ENCODE measurements around the gene CPT2. TPM values are rescaled to one million over a fixed set of nuclear protein-coding genes. Genes with fewer than 3 reads are reported as not detected.
"Not testable (repeated sequence)": the region's sequence is repeated elsewhere in the genome, so short reads cannot be mapped to it uniquely, and the experiment has no call there.

Gene CPT2
- total and polyA plus RNA-seq, 2 of the 4 experiments (the other 2 are of a cell fraction), result 15.8 to 16.0 TPM

DNA sequence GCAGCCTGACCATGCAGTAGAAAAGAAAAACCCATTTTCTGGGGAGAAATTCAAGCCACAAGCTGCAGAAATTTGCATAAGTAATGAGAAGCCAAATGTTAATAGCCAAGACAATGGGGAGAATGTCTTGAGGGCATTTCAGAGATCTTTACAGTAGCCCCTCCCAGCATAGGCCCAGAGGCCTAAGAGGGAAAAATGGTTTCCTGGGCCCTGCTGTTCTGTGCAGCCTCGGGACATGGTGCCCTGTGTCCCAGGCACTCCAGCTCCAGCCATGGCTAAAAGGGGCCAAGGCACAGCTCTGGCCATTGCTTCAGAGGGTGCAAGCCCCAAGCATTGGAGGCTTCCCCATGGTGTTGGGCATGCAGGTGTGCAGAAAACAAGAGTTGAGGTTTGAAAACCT is 8.9 kb downstream of the CPT2 start:
- H3K56ac ChIP-seq (ENCODE audit: extremely low read depth, insufficient read depth, low read length); POLR2A ChIA-PET (ENCODE audit: unreplicated experiment); H3K14ac ChIP-seq (replicated peaks; ENCODE audit: low read depth, low read length); H3K23ac ChIP-seq (ENCODE audit: low read depth, low read length); ATAC-seq (ENCODE audit: low read depth); BruUV-seq (replicated peaks); H3K4ac ChIP-seq (ENCODE audit: low read depth, low read length); H4K5ac ChIP-seq (ENCODE audit: low read depth, low read length); H2BK20ac ChIP-seq (ENCODE audit: low read depth, low read length); intact Hi-C loops (cut with micrococcal nuclease); H3K4me1 ChIP-seq (ENCODE audit: control insufficient read depth, insufficient read depth, low read length); H3K4me3 ChIP-seq (ENCODE audit: insufficient read depth, low read depth, low read length); dilution Hi-C loops (cut with HindIII; ENCODE audit: low sequenced_read_pairs, unreplicated experiment); H3K18ac ChIP-seq (ENCODE audit: low read depth, low read length); H3K27ac ChIP-seq (ENCODE audit: insufficient read depth, low read length); H2BK15ac ChIP-seq (ENCODE audit: low read depth, low read length); H2AK5ac ChIP-seq (ENCODE audit: low read depth, low read length); H2BK120ac ChIP-seq (ENCODE audit: low read depth, low read length); H4K91ac ChIP-seq (ENCODE audit: insufficient read depth, low read depth, low read length); H3K27me3 ChIP-seq (ENCODE audit: control insufficient read depth, insufficient read depth, low read length); DNase-seq; CTCF ChIA-PET; H3K9ac ChIP-seq (ENCODE audit: low read depth, low read length); in situ Hi-C loops (cut with MboI; ENCODE audit: low sequenced_read_pairs); H3K9me1 ChIP-seq (ENCODE audit: insufficient read depth, low read length); H2BK5ac ChIP-seq (ENCODE audit: low read depth, low read length, poor library complexity, severe bottlenecking); H2AFZ ChIP-seq (replicated peaks; ENCODE audit: low read length, poor library complexity); H3K9me3 ChIP-seq (ENCODE audit: control insufficient read depth, insufficient read depth, low read length); H4K20me1 ChIP-seq (ENCODE audit: insufficient read depth, low read length); H3K4me2 ChIP-seq (ENCODE audit: low read depth, low read length); H4K8ac ChIP-seq (ENCODE audit: low read depth in 2 of 2, low read length in 2 of 2); H2AK9ac ChIP-seq (replicated peaks; ENCODE audit: low read depth, low read length, poor library complexity): not testable (repeated sequence)
- H3K79me1 ChIP-seq (ENCODE audit: low read depth in 1 of 2, low read length in 2 of 2), result peaks cover 9 to 12% of the 10 kb centered on the region in 2 experiments
- WGBS, 2 experiments (ENCODE audit: extremely low coverage in 2 of 2, insufficient read length in 1 of 2), result no CpG with 5 or more reads among the region's 1 CpG
- peaks cover 52% of the 10 kb centered on the region for H3K36me3 ChIP-seq (ENCODE audit: control insufficient read depth, insufficient read depth, low read length)

GRCh38 chr1:53206083-53206685 is 9.6 kb downstream of the CPT2 start:
- H2BK120ac ChIP-seq (ENCODE audit: low read depth, low read length); H4K5ac ChIP-seq (ENCODE audit: low read depth, low read length); H3K14ac ChIP-seq (replicated peaks; ENCODE audit: low read depth, low read length); H3K56ac ChIP-seq (ENCODE audit: extremely low read depth, insufficient read depth, low read length); H3K4me3 ChIP-seq (ENCODE audit: insufficient read depth, low read depth, low read length); H3K9ac ChIP-seq (ENCODE audit: low read depth, low read length); intact Hi-C loops (cut with micrococcal nuclease); in situ Hi-C loops (cut with MboI; ENCODE audit: low sequenced_read_pairs); H2AK5ac ChIP-seq (ENCODE audit: low read depth, low read length); H2AFZ ChIP-seq (replicated peaks; ENCODE audit: low read length, poor library complexity); H3K4me1 ChIP-seq (ENCODE audit: control insufficient read depth, insufficient read depth, low read length); H4K20me1 ChIP-seq (ENCODE audit: insufficient read depth, low read length); H3K79me1 ChIP-seq (ENCODE audit: low read depth in 1 of 2, low read length in 2 of 2); DNase-seq; H3K9me3 ChIP-seq (ENCODE audit: control insufficient read depth, insufficient read depth, low read length); ATAC-seq (ENCODE audit: low read depth); H3K9me1 ChIP-seq (ENCODE audit: insufficient read depth, low read length); H3K27me3 ChIP-seq (ENCODE audit: control insufficient read depth, insufficient read depth, low read length); dilution Hi-C loops (cut with HindIII; ENCODE audit: low sequenced_read_pairs, unreplicated experiment); H2BK15ac ChIP-seq (ENCODE audit: low read depth, low read length); H2BK5ac ChIP-seq (ENCODE audit: low read depth, low read length, poor library complexity, severe bottlenecking); CTCF ChIA-PET; H4K8ac ChIP-seq (ENCODE audit: low read depth in 2 of 2, low read length in 2 of 2); H4K91ac ChIP-seq (ENCODE audit: insufficient read depth, low read depth, low read length); H3K23ac ChIP-seq (ENCODE audit: low read depth, low read length); H2AK9ac ChIP-seq (replicated peaks; ENCODE audit: low read depth, low read length, poor library complexity); H3K4me2 ChIP-seq (ENCODE audit: low read depth, low read length); BruUV-seq (replicated peaks); H3K18ac ChIP-seq (ENCODE audit: low read depth, low read length); H3K27ac ChIP-seq (ENCODE audit: insufficient read depth, low read length); H2BK20ac ChIP-seq (ENCODE audit: low read depth, low read length); H3K4ac ChIP-seq (ENCODE audit: low read depth, low read length); POLR2A ChIA-PET (ENCODE audit: unreplicated experiment): not testable (repeated sequence)
- peaks cover 53% of the 10 kb centered on the region for H3K36me3 ChIP-seq (ENCODE audit: control insufficient read depth, insufficient read depth, low read length)
- 100% methylated on average over 1 of the region's 3 CpGs; no CpG with 5 or more reads in 1 of the 2 experiments for WGBS, 2 experiments (ENCODE audit: extremely low coverage in 2 of 2, insufficient read length in 1 of 2)
